ENCODE data around the gene CCDC148. TPM values are rescaled to one million over a fixed set of nuclear protein-coding genes. Genes with fewer than 3 reads are reported as not detected.

The CCDC148 gene
- total RNA-seq, 1 donor from 2014 or later = not detected

DNA sequence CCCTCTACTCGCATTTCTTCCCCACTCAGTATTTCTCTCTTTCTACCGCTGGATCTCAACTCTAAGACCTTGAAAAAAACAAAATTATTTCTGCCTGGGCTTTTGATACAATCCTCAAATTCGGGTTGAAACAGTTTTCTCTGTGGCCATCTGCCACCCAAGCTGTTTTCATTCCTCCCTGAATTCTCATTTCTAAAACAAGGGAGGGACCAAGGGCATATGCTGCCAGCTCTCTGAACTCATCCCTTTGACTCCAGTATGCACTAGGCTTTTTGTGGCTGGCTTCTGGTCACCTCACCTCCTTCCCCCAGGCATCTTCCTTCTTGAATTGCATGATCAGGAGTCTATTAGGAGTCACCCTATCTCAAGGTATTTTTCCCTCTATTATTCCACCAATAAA, 49.5 kb downstream of the CCDC148 start:
- Mint-ChIP-seq H3K36me3 (ENCODE audit: low read depth) (no peaks in the 10 kb centered on the region), H3K27me3 (peaks cover 2% of the 10 kb centered on the region), H3K9me3 (peaks cover 19% of the 10 kb centered on the region), H3K4me1 (no peaks in the 10 kb centered on the region), H3K27ac (no peak overlapping the region), H3K4me3 (no peak overlapping the region)
- ATAC-seq (ENCODE audit: low read depth) (no peak), DNase-seq (no peak)
- intact Hi-C loops (cut with micrococcal nuclease) = no loop called here
- CTCF ChIA-PET = no interaction called here
- POLR2A ChIA-PET = no interaction called here
- no peak for TF ChIP-seq CTCF (IDR thresholded peaks at IDR 0.05)

DNA sequence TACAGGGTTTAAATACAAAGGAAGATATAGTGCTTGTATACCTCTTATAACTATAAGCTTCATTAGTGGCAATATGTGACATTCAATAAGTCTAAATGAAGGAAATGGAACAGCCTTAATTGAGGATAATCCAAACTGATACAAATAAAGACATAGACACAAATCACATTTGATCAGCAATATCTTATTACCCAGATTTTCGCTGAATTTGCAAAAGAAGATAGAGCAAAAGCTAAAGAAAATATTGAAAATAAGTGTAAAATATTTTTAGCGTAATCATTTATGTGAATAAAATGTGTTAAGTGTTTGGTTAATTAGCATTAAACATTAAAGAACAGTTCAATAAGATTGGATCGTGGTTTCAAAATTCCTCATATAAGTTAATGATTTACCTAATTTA, 51.2 kb downstream of the CCDC148 start:
- intact Hi-C loops (cut with micrococcal nuclease) = no loop called here
- Mint-ChIP-seq H3K4me1 (no peaks in the 10 kb centered on the region), H3K9me3 (peaks cover 11% of the 10 kb centered on the region), H3K4me3 (no peak overlapping the region), H3K27ac (no peak overlapping the region), H3K36me3 (ENCODE audit: low read depth) (no peaks in the 10 kb centered on the region), H3K27me3 (peaks cover 2% of the 10 kb centered on the region)
- ChIA-PET POLR2A (no interaction called here), CTCF (no interaction called here)
- TF ChIP-seq CTCF (IDR thresholded peaks at IDR 0.05) = no peak
- DNase-seq = no peak
- ATAC-seq (ENCODE audit: low read depth) = no peak

GRCh38 chr2:158403237-158403636, 53.3 kb downstream of the CCDC148 start:
- ChIA-PET POLR2A (no interaction called here), CTCF (no interaction called here)
- ATAC-seq (ENCODE audit: low read depth) (no peak), DNase-seq (no peak)
- no peak overlapping the region for H3K27ac Mint-ChIP-seq
- no peak overlapping the region for H3K4me3 Mint-ChIP-seq
- H3K27me3 Mint-ChIP-seq = peaks cover 2% of the 10 kb centered on the region
- no peaks in the 10 kb centered on the region for H3K4me1 Mint-ChIP-seq
- H3K9me3 Mint-ChIP-seq = peaks cover 3% of the 10 kb centered on the region
- H3K36me3 Mint-ChIP-seq (ENCODE audit: low read depth) = no peaks in the 10 kb centered on the region
- intact Hi-C loops (cut with micrococcal nuclease) = no loop called here
- TF ChIP-seq CTCF (IDR thresholded peaks at IDR 0.05) = no peak

GRCh38 chr2:158402665-158403064, 53.9 kb downstream of the CCDC148 start:
- Mint-ChIP-seq H3K4me1 (no peaks in the 10 kb centered on the region), H3K4me3 (no peak overlapping the region), H3K27me3 (peaks cover 2% of the 10 kb centered on the region), H3K27ac (no peak overlapping the region), H3K36me3 (ENCODE audit: low read depth) (no peaks in the 10 kb centered on the region), H3K9me3 (peaks cover 3% of the 10 kb centered on the region)
- DNase-seq (no peak), ATAC-seq (ENCODE audit: low read depth) (no peak)
- TF ChIP-seq CTCF (IDR thresholded peaks at IDR 0.05) = no peak
- intact Hi-C loops (cut with micrococcal nuclease) = no loop called here
- POLR2A ChIA-PET = no interaction called here
- CTCF ChIA-PET = no interaction called here

GRCh38 chr2:158395166-158395565, 61.4 kb downstream of the CCDC148 start:
- TF ChIP-seq CTCF (IDR thresholded peaks at IDR 0.05) = no peak
- DNase-seq (no peak), ATAC-seq (ENCODE audit: low read depth) (no peak)
- Mint-ChIP-seq H3K36me3 (ENCODE audit: low read depth) (no peaks in the 10 kb centered on the region), H3K27ac (no peak overlapping the region), H3K4me3 (no peak overlapping the region), H3K27me3 (no peaks in the 10 kb centered on the region), H3K9me3 (peaks cover 3% of the 10 kb centered on the region), H3K4me1 (no peaks in the 10 kb centered on the region)
- intact Hi-C loops (cut with micrococcal nuclease) = no loop called here
- CTCF ChIA-PET = no interaction called here
- POLR2A ChIA-PET = no interaction called here
